Effector memory CD4-positive, alpha-beta T cell (primary cell): ENCODE measurements around the gene DPP10.
"Not testable (repeated sequence)": the region's sequence is repeated elsewhere in the genome, so short reads cannot be mapped to it uniquely, and the experiment has no call there.

Source experiments
- DNase-seq, 3 donors: peaks; one replicate each; pipeline ENCODE4 v3.0.0-alpha.2; 2020
- H3K27ac ChIP-seq: 2 replicates; pipeline ENCODE4 v1.7.0; 2013; ENCODE audit warnings: mild to moderate bottlenecking, low read length, moderate library complexity; ENCODE audit not compliant: insufficient read depth, poor library complexity, severe bottlenecking
- H3K27me3 ChIP-seq: replicated peaks from 2 replicates; pipeline ENCODE4 v1.7.0; 2013; ENCODE audit warnings: mild to moderate bottlenecking, low read length; ENCODE audit not compliant: insufficient read depth, control insufficient read depth, poor library complexity, severe bottlenecking
- H3K36me3 ChIP-seq: 2 replicates; pipeline ENCODE4 v1.7.0; 2013; ENCODE audit warnings: mild to moderate bottlenecking, low read length, moderate library complexity; ENCODE audit not compliant: control insufficient read depth, insufficient read depth
- H3K4me1 ChIP-seq: 2 replicates; pipeline ENCODE4 v1.7.0; 2013; ENCODE audit warnings: low read length, mild to moderate bottlenecking; ENCODE audit not compliant: control insufficient read depth, insufficient read depth, poor library complexity, severe bottlenecking
- H3K4me3 ChIP-seq: 2 replicates; pipeline ENCODE4 v1.7.0; 2013; ENCODE audit warnings: low read length, low read depth, mild to moderate bottlenecking; ENCODE audit not compliant: insufficient read depth, poor library complexity, severe bottlenecking
- H3K9me3 ChIP-seq: 2 replicates; pipeline ENCODE4 v1.7.0; 2013; ENCODE audit warnings: mild to moderate bottlenecking, low read length, moderate library complexity; ENCODE audit not compliant: control insufficient read depth

DPP10 gene

GRCh38 chr2:114496959-114497358 lies 54.5 kb downstream of the DPP10 start:
- no peak overlapping the region for H3K4me3 ChIP-seq
- H3K4me1 ChIP-seq, result no peaks in the 10 kb centered on the region
- H3K27me3 ChIP-seq, result no peaks in the 10 kb centered on the region
- no peaks in the 10 kb centered on the region for H3K36me3 ChIP-seq
- no peak overlapping the region for H3K27ac ChIP-seq
- no peaks in the 10 kb centered on the region for H3K9me3 ChIP-seq
- no peak for DNase-seq

GRCh38 chr2:114499101-114499500 lies 56.7 kb downstream of the DPP10 start:
- no peak for DNase-seq
- Histone ChIP-seq H3K27me3 (no peaks in the 10 kb centered on the region), H3K9me3 (no peaks in the 10 kb centered on the region), H3K4me1 (no peaks in the 10 kb centered on the region), H3K36me3 (no peaks in the 10 kb centered on the region), H3K27ac (no peak overlapping the region), H3K4me3 (no peak overlapping the region)

GRCh38 chr2:114507744-114508143 lies 65.3 kb downstream of the DPP10 start:
- Histone ChIP-seq H3K9me3 (no peaks in the 10 kb centered on the region), H3K27ac (no peak overlapping the region), H3K36me3 (no peaks in the 10 kb centered on the region), H3K4me1 (no peaks in the 10 kb centered on the region), H3K27me3 (no peaks in the 10 kb centered on the region), H3K4me3 (no peak overlapping the region)
- no peak for DNase-seq

- no peaks in the 10 kb centered on the region for H3K36me3 ChIP-seq
- no peaks in the 10 kb centered on the region for H3K4me1 ChIP-seq
- H3K4me3 ChIP-seq, result no peak overlapping the region
- DNase-seq, result no peak
- no peak overlapping the region for H3K27ac ChIP-seq
- no peaks in the 10 kb centered on the region for H3K9me3 ChIP-seq
- no peaks in the 10 kb centered on the region for H3K27me3 ChIP-seq
These were observed 73.4 kb downstream of the DPP10 start for GRCh38 chr2:114515882-114516281.

- DNase-seq, result no peak
- H3K4me3 ChIP-seq, result no peak overlapping the region
These were observed 75.1 kb downstream of the DPP10 start for GRCh38 chr2:114517580-114517979.

GRCh38 chr2:114518738-114519137 lies 76.3 kb downstream of the DPP10 start:
- H3K9me3 ChIP-seq, result no peaks in the 10 kb centered on the region
- no peaks in the 10 kb centered on the region for H3K4me1 ChIP-seq
- no peaks in the 10 kb centered on the region for H3K36me3 ChIP-seq
- no peaks in the 10 kb centered on the region for H3K27me3 ChIP-seq
- H3K4me3 ChIP-seq, result no peak overlapping the region
- DNase-seq, result no peak
- H3K27ac ChIP-seq, result no peak overlapping the region

More at GRCh38 chr2:114517580-114517979, 75.1 kb downstream of the DPP10 start:
- H3K4me1 ChIP-seq, result no peaks in the 10 kb centered on the region
- no peak overlapping the region for H3K27ac ChIP-seq
- no peaks in the 10 kb centered on the region for H3K9me3 ChIP-seq
- no peaks in the 10 kb centered on the region for H3K27me3 ChIP-seq
- no peaks in the 10 kb centered on the region for H3K36me3 ChIP-seq

- not testable (repeated sequence) for H3K27ac ChIP-seq, H3K4me3 ChIP-seq, H3K36me3 ChIP-seq, H3K27me3 ChIP-seq, H3K4me1 ChIP-seq, H3K9me3 ChIP-seq, DNase-seq
These were observed 80.2 kb downstream of the DPP10 start for GRCh38 chr2:114522612-114523011.

- Histone ChIP-seq H3K36me3 (no peaks in the 10 kb centered on the region), H3K27me3 (no peaks in the 10 kb centered on the region), H3K4me1 (no peaks in the 10 kb centered on the region), H3K9me3 (no peaks in the 10 kb centered on the region), H3K4me3 (no peak overlapping the region), H3K27ac (no peak overlapping the region)
- DNase-seq, result no peak
These were observed 83.5 kb downstream of the DPP10 start for GRCh38 chr2:114525955-114526354.

GRCh38 chr2:114526841-114527240 lies 84.4 kb downstream of the DPP10 start:
- H3K9me3 ChIP-seq, result no peaks in the 10 kb centered on the region
- DNase-seq, result no peak
- no peaks in the 10 kb centered on the region for H3K27me3 ChIP-seq
- H3K27ac ChIP-seq, result no peak overlapping the region
- no peaks in the 10 kb centered on the region for H3K4me1 ChIP-seq
- no peak overlapping the region for H3K4me3 ChIP-seq
- H3K36me3 ChIP-seq, result no peaks in the 10 kb centered on the region

- H3K4me3 ChIP-seq, result no peak overlapping the region
- H3K4me1 ChIP-seq, result no peaks in the 10 kb centered on the region
- no peaks in the 10 kb centered on the region for H3K36me3 ChIP-seq
- no peaks in the 10 kb centered on the region for H3K27me3 ChIP-seq
- DNase-seq, result no peak
- H3K9me3 ChIP-seq, result no peaks in the 10 kb centered on the region
- no peak overlapping the region for H3K27ac ChIP-seq
These were observed 85.0 kb downstream of the DPP10 start for GRCh38 chr2:114527330-114527983.
